Lower lobe of right lung (tissue), 2 donors: Measurements from ENCODE around the gene ENTHD1. TPM values are rescaled to one million over a fixed set of nuclear protein-coding genes. Genes with fewer than 3 reads are reported as not detected.
"Not testable (repeated sequence)": the region's sequence is repeated elsewhere in the genome, so short reads cannot be mapped to it uniquely, and the experiment has no call there.

Source experiments
- ATAC-seq, 2 donors: fragments of 200-7000 bp; cut with Tn5 transposase; one replicate each; pipeline ENCODE4 v1.9.1; 2020 to 2022; ENCODE audit warnings: mild to moderate bottlenecking in 2 of 2, moderate library complexity in 2 of 2
- DNase-seq: peaks from one replicate; pipeline ENCODE4 v3.0.0-alpha.2; 2020
- H3K27ac ChIP-seq: fragments of 200-600 bp; one replicate; pipeline ENCODE4 v1.8.0; 2022
- H3K27me3 ChIP-seq: fragments of 200-600 bp; one replicate; pipeline ENCODE4 v1.8.0; 2022; ENCODE audit warnings: low read depth
- H3K36me3 ChIP-seq: fragments of 200-600 bp; one replicate; pipeline ENCODE4 v1.8.0; 2022; ENCODE audit warnings: mild to moderate bottlenecking
- H3K4me1 ChIP-seq: fragments of 200-600 bp; one replicate; pipeline ENCODE4 v1.8.0; 2022
- H3K4me3 ChIP-seq: fragments of 200-600 bp; one replicate; pipeline ENCODE4 v1.8.0; 2022; ENCODE audit warnings: mild to moderate bottlenecking
- H3K9me3 ChIP-seq: fragments of 200-600 bp; one replicate; pipeline ENCODE4 v1.8.0; 2022
- CTCF ChIP-seq: fragments of 200-600 bp; IDR thresholded peaks from one replicate; pipeline ENCODE4 v1.8.0; 2022; ENCODE audit warnings: antibody characterized with exemption, mild to moderate bottlenecking
- intact Hi-C: fragments of 100-400 bp; cut with DNase I; formaldehyde crosslinking; loops from one replicate; pipeline ENCODE4 v1.11.0; 2022
- total RNA-seq: library from RNA; stranded (reverse); fragmentation: NEBNext Ultra II Directional; extraction: Animal tissue kit (Norgen Biotek cat#: 25700); gene quantifications from one replicate; pipeline ENCODE4 v1.2.1, GENCODE V29; 2021
- donor health status: DM: no; HTN: yes; CAD: no; lungs with severe emphysema.

ENTHD1 gene
- total RNA-seq, 1 donor from 2014 or later: not detected

GRCh38 chr22:39883057-39883456, 10.5 kb downstream of the ENTHD1 start:
- TF ChIP-seq CTCF: no peak
- H3K27ac ChIP-seq: no peak overlapping the region
- no peaks in the 10 kb centered on the region for H3K27me3 ChIP-seq
- H3K4me1 ChIP-seq: no peaks in the 10 kb centered on the region
- no peaks in the 10 kb centered on the region for H3K36me3 ChIP-seq
- DNase-seq: no peak
- intact Hi-C loops: no loop called here
- no peaks in the 10 kb centered on the region for H3K9me3 ChIP-seq
- no peak overlapping the region for H3K4me3 ChIP-seq
- ATAC-seq: no peak

GRCh38 chr22:39880722-39881121, 12.8 kb downstream of the ENTHD1 start:
- no peak overlapping the region for H3K4me3 ChIP-seq
- no peaks in the 10 kb centered on the region for H3K9me3 ChIP-seq
- H3K4me1 ChIP-seq: no peaks in the 10 kb centered on the region
- no peak for DNase-seq
- peaks cover 7% of the 10 kb centered on the region for H3K27me3 ChIP-seq
- H3K36me3 ChIP-seq: no peaks in the 10 kb centered on the region
- no peak for ATAC-seq
- intact Hi-C loops: no loop called here
- TF ChIP-seq CTCF: no peak
- H3K27ac ChIP-seq: no peak overlapping the region

DNA sequence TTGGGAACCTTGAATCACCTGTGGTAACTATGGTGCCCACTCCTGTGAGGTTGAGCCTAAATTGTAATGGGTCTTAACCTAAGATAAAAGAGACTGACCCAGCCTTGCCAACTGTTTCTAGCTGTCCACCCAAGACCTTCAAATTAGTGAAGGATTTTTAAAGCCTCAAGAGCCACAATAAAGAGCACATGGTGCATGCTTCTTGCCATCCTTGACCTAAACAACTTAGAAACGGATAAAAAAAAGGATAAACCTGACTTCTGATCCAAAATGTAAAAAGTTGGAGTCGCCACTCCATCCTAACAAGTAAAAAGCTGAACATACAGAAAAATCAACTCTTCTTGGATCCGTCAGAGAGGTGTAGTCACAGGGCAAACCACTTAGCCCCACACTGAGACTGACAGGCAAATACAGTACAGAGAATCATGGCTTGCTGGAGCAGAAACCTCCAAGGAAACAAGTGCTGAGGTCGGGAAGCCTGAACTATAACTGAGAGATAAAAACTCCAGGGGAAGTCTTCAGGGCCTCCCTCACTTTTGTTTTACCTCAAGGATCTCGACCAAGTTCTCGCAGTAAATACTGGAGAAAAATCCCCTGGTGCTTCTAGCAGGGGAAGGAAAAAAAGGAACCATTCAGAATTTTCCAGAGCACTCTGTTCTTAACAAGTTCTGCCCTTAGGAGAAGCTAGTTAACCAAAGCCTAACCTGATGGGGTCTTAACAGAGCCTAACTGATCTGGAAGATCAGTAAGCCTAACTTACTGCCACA, 16.3 kb downstream of the ENTHD1 start:
- no peaks in the 10 kb centered on the region for H3K9me3 ChIP-seq
- ATAC-seq (no peak), DNase-seq (no peak)
- H3K27ac ChIP-seq: no peak overlapping the region
- no peak for TF ChIP-seq CTCF
- intact Hi-C loops: no loop called here
- H3K4me1 ChIP-seq: no peaks in the 10 kb centered on the region
- H3K36me3 ChIP-seq: no peaks in the 10 kb centered on the region
- no peak overlapping the region for H3K4me3 ChIP-seq
- H3K27me3 ChIP-seq: peaks cover 7% of the 10 kb centered on the region

DNA sequence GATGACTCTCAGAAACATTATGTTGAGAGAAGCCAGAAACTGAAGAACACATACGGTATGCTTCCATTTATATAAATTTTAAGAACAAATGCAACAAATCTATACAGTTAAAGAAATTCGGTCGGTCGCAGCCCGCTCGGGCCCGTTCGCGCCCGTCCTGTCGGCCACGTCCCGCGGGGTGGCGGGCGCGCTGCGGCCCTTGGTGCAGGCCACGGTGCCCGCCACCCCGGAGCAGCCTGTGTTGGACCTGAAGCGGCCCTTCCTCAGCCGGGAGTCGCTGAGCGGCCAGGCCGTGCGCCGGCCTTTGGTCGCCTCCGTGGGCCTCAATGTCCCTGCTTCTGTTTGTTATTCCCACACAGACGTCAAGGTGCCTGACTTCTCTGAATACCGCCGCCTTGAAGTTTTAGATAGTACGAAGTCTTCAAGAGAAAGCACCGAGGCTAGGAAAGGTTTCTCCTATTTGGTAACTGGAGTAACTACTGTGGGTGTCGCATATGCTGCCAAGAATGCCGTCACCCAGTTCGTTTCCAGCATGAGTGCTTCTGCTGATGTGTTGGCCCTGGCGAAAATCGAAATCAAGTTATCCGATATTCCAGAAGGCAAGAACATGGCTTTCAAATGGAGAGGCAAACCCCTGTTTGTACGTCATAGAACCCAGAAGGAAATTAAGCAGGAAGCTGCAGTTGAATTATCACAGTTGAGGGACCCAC, 18.2 kb downstream of the ENTHD1 start:
- H3K9me3 ChIP-seq, DNase-seq, H3K27me3 ChIP-seq, H3K4me1 ChIP-seq, H3K27ac ChIP-seq, intact Hi-C loops, H3K36me3 ChIP-seq, H3K4me3 ChIP-seq: not testable (repeated sequence)
- peak; percentile 33 to 48 for ATAC-seq

DNA sequence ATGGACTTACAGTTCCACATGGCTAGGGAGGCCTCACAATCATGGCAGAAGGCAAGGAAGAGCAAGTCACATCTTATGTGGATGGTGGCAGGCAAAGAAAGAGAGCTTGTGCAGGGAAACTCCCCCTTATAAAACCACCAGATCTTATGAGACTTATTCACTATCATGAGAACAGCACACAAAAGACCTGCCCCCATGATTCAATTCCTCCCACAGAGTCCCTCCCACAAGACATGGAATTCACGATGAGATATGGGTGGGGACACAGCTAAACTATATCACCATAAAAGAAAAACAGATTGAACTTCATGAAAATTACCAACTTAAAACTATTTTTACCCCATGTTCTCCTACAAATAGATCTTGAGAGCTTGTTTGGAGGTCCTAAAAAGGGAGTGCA, 19.6 kb downstream of the ENTHD1 start:
- Histone ChIP-seq H3K4me1 (no peaks in the 10 kb centered on the region), H3K27ac (no peak overlapping the region), H3K27me3 (peaks cover 7% of the 10 kb centered on the region), H3K9me3 (no peaks in the 10 kb centered on the region), H3K36me3 (no peaks in the 10 kb centered on the region), H3K4me3 (no peak overlapping the region)
- TF ChIP-seq CTCF: no peak
- ATAC-seq: no peak
- DNase-seq: no peak
- intact Hi-C loops: no loop called here

GRCh38 chr22:39872548-39872947, 21.0 kb downstream of the ENTHD1 start:
- ATAC-seq (no peak), DNase-seq (no peak)
- Histone ChIP-seq H3K36me3 (no peaks in the 10 kb centered on the region), H3K4me1 (no peaks in the 10 kb centered on the region), H3K4me3 (no peak overlapping the region), H3K9me3 (no peaks in the 10 kb centered on the region), H3K27me3 (peaks cover 7% of the 10 kb centered on the region), H3K27ac (no peak overlapping the region)
- no peak for TF ChIP-seq CTCF
- intact Hi-C loops: no loop called here
